ENCODE measurements around the gene IL1R1. TPM values are rescaled to one million over a fixed set of nuclear protein-coding genes. Genes with fewer than 3 reads are reported as not detected.

Gene IL1R1
- total and polyA plus RNA-seq, 10 of the 15 experiments (the other 5 are each of a cell fraction or from before 2014, with no cell fraction given), result 0.17 to 13.2 (median 0.53) TPM

DNA sequence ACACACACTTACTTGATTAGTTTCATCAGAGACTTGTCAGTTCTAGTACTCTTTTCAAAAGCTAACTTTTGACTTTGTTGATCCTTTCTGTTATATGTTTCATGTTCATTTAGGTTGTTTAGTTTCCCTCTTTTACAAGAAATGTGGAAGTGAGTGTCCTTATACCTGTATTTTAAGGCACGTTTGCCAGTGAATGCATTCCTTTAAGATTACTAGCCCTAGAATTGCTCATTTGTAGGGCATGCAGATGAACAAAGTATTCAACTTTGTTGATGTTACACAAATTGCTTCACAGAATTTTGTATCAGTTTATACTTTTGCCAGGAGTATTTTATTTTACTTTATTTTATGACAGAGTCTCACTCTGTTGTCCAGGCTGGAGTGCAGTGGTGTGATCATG lies 50.5 kb downstream of the IL1R1 start (continued):
- TF ChIP-seq RELA (IDR thresholded peaks at IDR 0.05; ENCODE audit: borderline replicate concordance, partially characterized antibody), result no peak

DNA sequence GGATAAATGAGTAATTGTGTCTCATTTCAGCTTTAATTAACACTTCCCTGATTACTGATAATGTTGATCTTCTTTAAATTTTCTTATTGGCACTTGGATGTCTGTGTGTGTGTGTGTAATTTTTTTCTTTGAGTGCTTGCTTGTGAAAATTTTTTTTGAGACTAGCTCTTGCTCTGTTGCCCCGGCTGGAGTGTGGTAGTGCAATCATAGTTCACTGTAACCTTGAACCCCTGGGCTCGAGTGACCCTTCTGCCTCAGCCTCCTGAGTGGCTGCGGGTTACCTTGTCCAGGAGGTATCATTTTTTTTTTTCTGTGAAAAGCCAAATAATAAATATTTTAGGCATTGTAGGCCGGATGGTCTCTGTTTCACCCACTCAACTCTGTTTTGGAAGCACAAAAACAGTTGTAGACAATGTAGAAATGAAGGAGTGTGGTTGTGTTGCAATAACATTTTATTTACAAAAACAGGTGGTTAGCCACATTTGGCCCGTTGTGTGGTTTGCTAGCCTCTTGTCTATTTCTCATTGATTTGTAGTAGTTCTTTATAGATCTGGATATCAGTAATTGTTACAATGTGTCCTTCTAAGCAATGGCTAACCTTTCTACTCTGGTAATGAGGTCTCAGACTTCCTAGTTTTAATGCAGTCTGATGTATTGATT lies 52.2 kb downstream of the IL1R1 start:
- H3K4me3 ChIP-seq, result no peak overlapping the region
- WGBS (ENCODE audit: insufficient coverage, insufficient replicate concordance, low lambda C conversion rate, missing lambda C conversion rate), result 27% methylated on average over 5 of the region's 5 CpGs
- H3K4me1 ChIP-seq (ENCODE audit: control insufficient read depth, insufficient read depth, low read length), result no peaks in the 10 kb centered on the region
- H3K4me2 ChIP-seq (ENCODE audit: control insufficient read depth, insufficient read depth), result no peak overlapping the region
- TF ChIP-seq YBX1 (IDR thresholded peaks at IDR 0.05), result no peak
- no peak for TF ChIP-seq FOS (IDR thresholded peaks at IDR 0.05; ENCODE audit: borderline replicate concordance, extremely low read depth, insufficient read length)
- TF ChIP-seq, protein P1, sequence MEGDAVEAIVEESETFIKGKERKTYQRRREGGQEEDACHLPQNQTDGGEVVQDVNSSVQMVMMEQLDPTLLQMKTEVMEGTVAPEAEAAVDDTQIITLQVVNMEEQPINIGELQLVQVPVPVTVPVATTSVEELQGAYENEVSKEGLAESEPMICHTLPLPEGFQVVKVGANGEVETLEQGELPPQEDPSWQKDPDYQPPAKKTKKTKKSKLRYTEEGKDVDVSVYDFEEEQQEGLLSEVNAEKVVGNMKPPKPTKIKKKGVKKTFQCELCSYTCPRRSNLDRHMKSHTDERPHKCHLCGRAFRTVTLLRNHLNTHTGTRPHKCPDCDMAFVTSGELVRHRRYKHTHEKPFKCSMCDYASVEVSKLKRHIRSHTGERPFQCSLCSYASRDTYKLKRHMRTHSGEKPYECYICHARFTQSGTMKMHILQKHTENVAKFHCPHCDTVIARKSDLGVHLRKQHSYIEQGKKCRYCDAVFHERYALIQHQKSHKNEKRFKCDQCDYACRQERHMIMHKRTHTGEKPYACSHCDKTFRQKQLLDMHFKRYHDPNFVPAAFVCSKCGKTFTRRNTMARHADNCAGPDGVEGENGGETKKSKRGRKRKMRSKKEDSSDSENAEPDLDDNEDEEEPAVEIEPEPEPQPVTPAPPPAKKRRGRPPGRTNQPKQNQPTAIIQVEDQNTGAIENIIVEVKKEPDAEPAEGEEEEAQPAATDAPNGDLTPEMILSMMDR (IDR thresholded peaks at IDR 0.05 in 2 of 3, conservative IDR thresholded peaks at IDR 0.05 in 1 of 3; ENCODE audit: control insufficient read depth in 2 of 3, extremely low read depth in 1 of 3, insufficient read depth in 1 of 3, low read depth in 3 of 3, low read length in 3 of 3), result no peak
- TF ChIP-seq IRF4 (IDR thresholded peaks at IDR 0.05; ENCODE audit: low read depth, low read length), result no peak
- in situ Hi-C loops (cut with MboI), result no loop called here
- RAD21 ChIA-PET (ENCODE audit: unreplicated experiment), result no interaction called here
- intact Hi-C loops (cut with micrococcal nuclease; ENCODE audit: unreplicated experiment), result no loop called here
- CTCF ChIA-PET, result interaction anchor here (0.6 to 1.0 kb wide), 4 partner anchors 10 to 776 kb away, joined by 3 to 4 read pairs (median 4); no protein-coding TSS in a partner anchor
- SMC1A ChIA-PET (ENCODE audit: uncharacterized antibody, unreplicated experiment), result interaction anchor here (1.0 kb wide), 1 partner anchor 28 kb away, joined by 3 read pairs; no protein-coding TSS in a partner anchor
- no peak overlapping the region for H3K27ac ChIP-seq (ENCODE audit: control insufficient read depth, insufficient read depth)
- no peaks in the 10 kb centered on the region for H3K27me3 ChIP-seq (replicated peaks in 1 of 2; ENCODE audit: control insufficient read depth in 2 of 2, insufficient read depth in 2 of 2, low read length in 1 of 2)
- no TSS peak for BruUV-seq (replicated peaks)
- H3K36me3 ChIP-seq (ENCODE audit: control insufficient read depth in 2 of 2, insufficient read depth in 2 of 2, low read length in 1 of 2), result no peaks in the 10 kb centered on the region
- no peaks in the 10 kb centered on the region for H3K79me2 ChIP-seq (ENCODE audit: control insufficient read depth, insufficient read depth, low read length)
- no peak overlapping the region for H3K9ac ChIP-seq (ENCODE audit: control insufficient read depth, insufficient read depth, low read length)
- H3K9me3 ChIP-seq (replicated peaks; ENCODE audit: control insufficient read depth, insufficient read depth, low read length), result no peaks in the 10 kb centered on the region; the same call in 2 of the 3 replicates
- ATAC-seq (no peak), FAIRE-seq (no peak), DNase-seq (ENCODE audit: low read depth, low spot score) (no peak)
- POLR2A ChIA-PET, result no interaction called here
- H2AFZ ChIP-seq (ENCODE audit: control insufficient read depth, low read depth, low read length), result no peak overlapping the region
- H4K20me1 ChIP-seq (ENCODE audit: control insufficient read depth, insufficient read depth), result no peaks in the 10 kb centered on the region
